ENCODE results near the gene SLC1A2.

SLC1A2 gene

GRCh38 chr11:35375332-35376117 is 43.8 kb downstream of the SLC1A2 start:
- no peak for ATAC-seq
- H3K36me3 Mint-ChIP-seq (ENCODE audit: low read depth): no peaks in the 10 kb centered on the region

DNA sequence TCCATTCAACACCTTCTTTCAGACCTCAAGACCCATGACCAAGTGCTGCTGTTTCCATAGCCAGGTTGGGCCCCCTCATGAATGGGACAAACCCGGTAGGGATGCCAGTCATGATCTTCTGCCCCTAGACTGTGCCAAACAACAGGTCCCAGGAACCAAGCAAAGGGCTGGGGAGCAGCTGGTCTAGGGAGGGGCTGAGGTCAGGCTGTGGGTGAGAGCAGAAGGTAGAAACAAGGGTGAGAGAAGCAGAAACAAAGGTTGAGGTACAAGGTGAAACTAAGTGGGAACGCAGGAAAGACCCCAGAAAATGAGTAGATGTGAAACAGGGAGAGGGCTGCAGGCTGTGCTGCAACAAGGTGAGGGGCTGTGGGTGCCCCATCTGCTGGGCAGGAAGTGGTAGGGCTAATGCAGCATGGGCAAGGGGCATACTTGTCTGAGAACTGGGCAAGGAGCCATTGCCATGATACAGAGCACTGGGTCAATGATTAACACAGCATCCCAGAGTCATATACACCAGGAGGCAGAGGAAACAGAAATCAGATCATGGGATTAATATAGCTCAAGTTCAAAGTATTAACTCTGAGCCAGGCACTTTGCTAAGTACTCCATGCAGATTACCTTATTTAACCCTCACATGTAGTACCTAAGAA is 45.9 kb downstream of the SLC1A2 start:
- H3K27ac Mint-ChIP-seq: no peak overlapping the region

More at GRCh38 chr11:35375332-35376117, 43.8 kb downstream of the SLC1A2 start:
- Mint-ChIP-seq H3K27me3 (peaks cover 2% of the 10 kb centered on the region), H3K4me3 (no peak overlapping the region), H3K27ac (no peak overlapping the region), H3K4me1 (peaks cover 3% of the 10 kb centered on the region), H3K9me3 (no peaks in the 10 kb centered on the region)
- no peak for DNase-seq

GRCh38 chr11:35372565-35373283 is 46.6 kb downstream of the SLC1A2 start:
- DNase-seq (no peak), ATAC-seq (no peak)
- Mint-ChIP-seq H3K27ac (no peak overlapping the region), H3K4me1 (peaks cover 3% of the 10 kb centered on the region), H3K9me3 (no peaks in the 10 kb centered on the region), H3K36me3 (ENCODE audit: low read depth) (no peaks in the 10 kb centered on the region), H3K4me3 (no peak overlapping the region), H3K27me3 (peaks cover 2% of the 10 kb centered on the region)

More for the DNA sequence above, 45.9 kb downstream of the SLC1A2 start:
- no peaks in the 10 kb centered on the region for H3K9me3 Mint-ChIP-seq
- ATAC-seq (no peak), DNase-seq (no peak)
- no peaks in the 10 kb centered on the region for H3K36me3 Mint-ChIP-seq (ENCODE audit: low read depth)
- peaks cover 2% of the 10 kb centered on the region for H3K27me3 Mint-ChIP-seq
- no peak overlapping the region for H3K4me3 Mint-ChIP-seq
- H3K4me1 Mint-ChIP-seq: peaks cover 3% of the 10 kb centered on the region

DNA sequence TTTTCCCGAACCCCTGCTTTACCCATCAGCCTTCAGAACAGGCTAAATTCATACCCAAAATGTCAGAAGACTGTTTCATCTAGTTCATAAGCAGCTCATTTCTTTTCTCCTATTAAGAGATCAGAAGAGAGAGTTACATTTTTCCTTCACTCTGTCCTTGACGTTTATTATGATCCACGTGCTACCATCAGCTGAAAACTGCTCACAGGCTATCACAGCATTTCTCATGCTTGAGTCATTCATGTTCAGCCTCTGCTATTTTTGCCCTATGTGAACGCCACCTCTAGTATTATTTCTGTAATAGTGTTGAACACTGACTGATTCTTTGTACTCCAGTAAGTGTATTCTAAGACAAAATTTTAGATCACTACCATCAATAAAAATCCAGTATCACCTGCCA is 51.9 kb downstream of the SLC1A2 start:
- no peaks in the 10 kb centered on the region for H3K9me3 Mint-ChIP-seq
- ATAC-seq: no peak
- no peak overlapping the region for H3K27ac Mint-ChIP-seq
- H3K36me3 Mint-ChIP-seq (ENCODE audit: low read depth): no peaks in the 10 kb centered on the region
- no peak overlapping the region for H3K4me3 Mint-ChIP-seq
- no peak for DNase-seq
- H3K27me3 Mint-ChIP-seq: peaks cover 6% of the 10 kb centered on the region
- H3K4me1 Mint-ChIP-seq: peaks cover 6% of the 10 kb centered on the region

DNA sequence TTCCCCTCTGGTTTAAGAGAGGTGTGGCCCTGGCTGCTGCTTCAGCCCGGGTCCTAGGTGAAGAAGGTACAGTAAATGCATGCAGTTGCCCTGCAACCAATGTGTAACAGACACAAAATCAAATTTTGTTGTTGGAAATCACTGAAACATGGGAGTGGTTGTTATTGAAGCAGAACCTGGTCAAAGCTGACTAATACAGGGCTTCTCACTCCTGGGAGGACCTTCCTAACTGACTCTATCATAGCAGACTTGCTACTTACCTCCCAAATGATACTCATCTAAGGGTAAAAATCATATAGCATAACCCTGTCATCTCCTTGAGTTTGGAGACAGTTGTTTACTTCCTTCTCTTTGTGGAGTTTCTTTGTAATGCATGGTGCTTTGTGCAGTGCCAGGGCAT is 52.6 kb downstream of the SLC1A2 start:
- Mint-ChIP-seq H3K4me1 (peaks cover 6% of the 10 kb centered on the region), H3K36me3 (ENCODE audit: low read depth) (no peaks in the 10 kb centered on the region), H3K4me3 (no peak overlapping the region), H3K27me3 (peaks cover 6% of the 10 kb centered on the region), H3K9me3 (no peaks in the 10 kb centered on the region), H3K27ac (no peak overlapping the region)
- DNase-seq (no peak), ATAC-seq (no peak)

DNA sequence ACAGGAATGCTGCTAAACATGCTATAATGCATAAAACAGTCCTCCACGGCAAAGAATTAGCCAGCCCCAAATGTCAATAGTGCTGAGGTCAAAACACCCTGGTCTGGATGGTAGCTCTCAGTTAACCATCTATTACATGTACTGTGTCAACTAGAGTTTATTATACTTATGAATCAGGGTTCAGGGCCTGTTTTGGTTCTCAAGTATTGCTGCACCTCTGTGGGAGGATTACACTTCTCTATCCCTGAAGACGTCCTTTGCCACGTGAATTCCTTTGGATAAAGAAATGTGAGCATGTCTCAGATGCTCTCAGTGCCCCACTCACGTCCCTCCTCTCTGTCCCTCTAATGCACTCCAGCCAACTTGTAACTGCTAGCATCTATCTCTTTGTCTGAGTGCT is 53.4 kb downstream of the SLC1A2 start:
- H3K36me3 Mint-ChIP-seq (ENCODE audit: low read depth): no peaks in the 10 kb centered on the region
- H3K4me1 Mint-ChIP-seq: peaks cover 6% of the 10 kb centered on the region
- peaks cover 6% of the 10 kb centered on the region for H3K27me3 Mint-ChIP-seq
- H3K27ac Mint-ChIP-seq: no peak overlapping the region
- DNase-seq (no peak), ATAC-seq (no peak)
- no peak overlapping the region for H3K4me3 Mint-ChIP-seq
- H3K9me3 Mint-ChIP-seq: no peaks in the 10 kb centered on the region

GRCh38 chr11:35365395-35365794 is 54.0 kb downstream of the SLC1A2 start:
- no peak for ATAC-seq
- Mint-ChIP-seq H3K9me3 (no peaks in the 10 kb centered on the region), H3K4me1 (peaks cover 6% of the 10 kb centered on the region)

DNA sequence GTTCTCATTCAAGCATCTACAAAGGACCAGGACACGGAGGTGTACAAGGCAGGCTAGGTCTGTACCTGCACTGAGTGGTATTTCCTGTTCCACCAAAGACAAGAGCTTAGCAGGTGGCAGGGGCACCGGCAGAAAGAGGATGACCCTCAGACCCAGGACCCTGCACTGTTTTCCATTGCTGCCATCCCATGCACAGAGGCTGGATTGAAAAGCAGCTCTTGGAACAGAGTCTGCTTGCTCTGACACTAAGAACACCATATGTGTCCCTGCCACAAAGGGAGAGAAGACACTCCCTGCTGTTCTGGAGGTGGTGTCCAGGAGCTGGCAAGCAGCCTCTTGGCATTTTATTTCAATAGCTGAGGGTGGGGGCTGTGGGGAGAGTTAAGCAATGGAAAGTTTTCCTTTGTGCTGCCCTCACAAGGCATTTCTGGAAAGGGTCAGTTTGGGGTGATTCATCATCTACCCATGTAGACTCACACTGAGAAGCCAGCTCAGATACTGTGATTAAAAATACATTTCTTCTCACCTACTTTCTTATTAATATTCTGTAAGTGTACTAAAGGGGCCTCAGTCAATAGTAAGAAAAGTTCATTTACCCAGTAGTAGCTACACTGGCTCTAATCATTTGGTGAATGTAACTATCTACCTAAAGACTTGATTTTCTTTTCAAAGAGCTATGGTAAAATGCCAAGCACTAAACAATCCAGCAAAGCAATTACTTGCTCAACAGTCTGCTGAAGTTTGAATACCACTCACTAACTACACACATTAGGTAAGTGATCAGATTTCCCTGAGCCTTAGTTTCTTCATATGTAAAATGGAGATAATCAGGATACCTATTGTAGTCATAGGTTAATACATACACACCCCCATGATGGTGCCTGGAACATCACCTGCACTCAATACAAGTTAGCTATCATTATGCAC is 55.2 kb downstream of the SLC1A2 start:
- Mint-ChIP-seq H3K4me3 (no peak overlapping the region), H3K36me3 (ENCODE audit: low read depth) (no peaks in the 10 kb centered on the region), H3K27ac (no peak overlapping the region), H3K27me3 (peaks cover 6% of the 10 kb centered on the region), H3K9me3 (no peaks in the 10 kb centered on the region), H3K4me1 (peaks cover 6% of the 10 kb centered on the region)
- ATAC-seq: peak; percentile 33
- no peak for DNase-seq

More at GRCh38 chr11:35365395-35365794, 54.0 kb downstream of the SLC1A2 start:
- no peak overlapping the region for H3K27ac Mint-ChIP-seq
- H3K36me3 Mint-ChIP-seq (ENCODE audit: low read depth): no peaks in the 10 kb centered on the region
- H3K4me3 Mint-ChIP-seq: no peak overlapping the region
- H3K27me3 Mint-ChIP-seq: peaks cover 6% of the 10 kb centered on the region
- DNase-seq: no peak

GRCh38 chr11:35363246-35363801 is 56.0 kb downstream of the SLC1A2 start:
- H3K9me3 Mint-ChIP-seq: no peaks in the 10 kb centered on the region
- DNase-seq (no peak), ATAC-seq (no peak)
- H3K4me3 Mint-ChIP-seq: no peak overlapping the region
- peaks cover 6% of the 10 kb centered on the region for H3K27me3 Mint-ChIP-seq
- H3K4me1 Mint-ChIP-seq: peaks cover 10% of the 10 kb centered on the region
- no peak overlapping the region for H3K27ac Mint-ChIP-seq
- H3K36me3 Mint-ChIP-seq (ENCODE audit: low read depth): no peaks in the 10 kb centered on the region

DNA sequence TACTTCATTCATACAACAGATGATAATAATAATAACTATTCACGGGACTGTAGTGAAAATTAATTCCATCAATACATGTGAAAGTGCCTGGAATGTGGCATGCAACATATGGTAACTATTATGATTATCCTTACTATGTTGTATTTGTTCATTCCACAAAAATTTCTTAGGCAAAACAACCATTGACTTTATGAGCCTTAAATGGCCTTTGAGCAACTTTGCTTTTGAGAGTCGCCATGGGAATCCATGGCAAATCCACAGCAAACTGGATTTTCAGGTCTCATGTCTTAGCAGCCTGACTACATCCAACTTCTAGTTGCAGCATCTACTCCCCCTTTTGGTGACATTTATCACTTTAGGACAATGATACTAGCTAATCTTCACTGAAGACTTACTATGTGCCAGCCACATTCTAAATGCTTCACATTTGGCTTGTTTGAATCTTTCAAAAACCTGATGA is 56.8 kb downstream of the SLC1A2 start:
- DNase-seq (no peak), ATAC-seq (no peak)
- H3K4me3 Mint-ChIP-seq: no peak overlapping the region
- H3K27ac Mint-ChIP-seq: no peak overlapping the region
- H3K9me3 Mint-ChIP-seq: no peaks in the 10 kb centered on the region
- H3K4me1 Mint-ChIP-seq: peaks cover 10% of the 10 kb centered on the region
- no peaks in the 10 kb centered on the region for H3K36me3 Mint-ChIP-seq (ENCODE audit: low read depth)
- peaks cover 6% of the 10 kb centered on the region for H3K27me3 Mint-ChIP-seq

DNA sequence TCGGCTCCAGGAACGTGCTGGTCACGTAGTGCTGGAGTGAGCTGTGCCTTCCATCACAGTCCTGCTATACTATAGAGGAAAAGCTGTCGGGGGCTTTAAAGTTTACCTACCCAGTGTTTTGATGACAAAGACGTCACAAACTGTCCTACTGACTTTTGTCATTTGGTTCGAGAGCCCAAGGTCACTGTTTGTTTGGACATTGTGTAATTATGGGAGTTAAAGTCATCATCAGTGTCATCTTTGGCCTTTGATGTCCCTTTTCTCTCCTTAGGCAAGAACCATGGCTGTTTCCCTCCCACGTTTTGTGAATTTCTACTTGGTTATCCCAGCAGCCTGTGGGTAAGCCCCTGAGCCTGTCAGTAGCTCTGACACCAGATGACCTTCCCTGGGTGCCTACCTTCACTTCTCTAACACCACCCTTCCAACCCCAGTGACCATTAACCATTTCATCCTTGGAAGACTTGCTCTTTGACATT is 59.3 kb downstream of the SLC1A2 start:
- Mint-ChIP-seq H3K4me1 (peaks cover 10% of the 10 kb centered on the region), H3K36me3 (ENCODE audit: low read depth) (no peaks in the 10 kb centered on the region), H3K4me3 (no peak overlapping the region), H3K27me3 (peaks cover 6% of the 10 kb centered on the region), H3K9me3 (no peaks in the 10 kb centered on the region), H3K27ac (no peak overlapping the region)
- DNase-seq (no peak), ATAC-seq (no peak)

DNA sequence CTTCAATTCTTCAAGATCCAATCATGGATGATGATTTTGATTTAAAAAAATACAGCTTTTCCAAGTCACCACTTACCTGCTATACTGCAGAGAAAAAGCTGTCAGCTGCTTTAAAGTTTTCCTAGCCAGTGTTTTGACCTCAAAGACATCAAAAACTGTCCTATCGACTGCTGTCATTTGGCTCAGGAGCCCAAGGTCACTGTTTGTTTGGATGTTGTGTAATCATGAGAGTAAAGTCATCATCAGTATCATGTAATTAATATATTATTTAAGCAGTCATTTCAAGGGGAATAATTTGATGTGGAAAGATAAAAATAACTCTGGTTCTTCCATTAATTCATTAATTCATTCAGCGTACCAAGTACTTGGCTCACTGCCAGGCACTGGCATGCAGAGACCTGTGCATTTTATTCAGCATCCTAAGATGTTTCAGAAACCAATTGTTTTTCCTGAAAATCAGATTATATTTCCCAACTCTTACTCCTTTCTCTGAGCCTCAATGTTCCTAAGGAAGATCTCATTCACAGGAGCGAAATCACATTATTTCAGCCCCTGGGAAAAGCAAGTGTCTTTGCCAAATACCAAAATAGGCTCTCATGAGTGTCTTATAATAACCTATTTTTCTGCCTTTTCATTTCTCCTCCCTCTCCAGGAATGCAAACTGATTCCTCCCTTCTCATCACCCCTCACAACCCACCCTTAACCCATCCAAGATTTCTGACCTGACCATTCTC is 59.9 kb downstream of the SLC1A2 start:
- no peaks in the 10 kb centered on the region for H3K36me3 Mint-ChIP-seq (ENCODE audit: low read depth)
- H3K4me1 Mint-ChIP-seq: peaks cover 10% of the 10 kb centered on the region
- H3K9me3 Mint-ChIP-seq: no peaks in the 10 kb centered on the region
- ATAC-seq (no peak), DNase-seq (no peak)
- no peak overlapping the region for H3K4me3 Mint-ChIP-seq
- H3K27me3 Mint-ChIP-seq: peaks cover 6% of the 10 kb centered on the region
- no peak overlapping the region for H3K27ac Mint-ChIP-seq

DNA sequence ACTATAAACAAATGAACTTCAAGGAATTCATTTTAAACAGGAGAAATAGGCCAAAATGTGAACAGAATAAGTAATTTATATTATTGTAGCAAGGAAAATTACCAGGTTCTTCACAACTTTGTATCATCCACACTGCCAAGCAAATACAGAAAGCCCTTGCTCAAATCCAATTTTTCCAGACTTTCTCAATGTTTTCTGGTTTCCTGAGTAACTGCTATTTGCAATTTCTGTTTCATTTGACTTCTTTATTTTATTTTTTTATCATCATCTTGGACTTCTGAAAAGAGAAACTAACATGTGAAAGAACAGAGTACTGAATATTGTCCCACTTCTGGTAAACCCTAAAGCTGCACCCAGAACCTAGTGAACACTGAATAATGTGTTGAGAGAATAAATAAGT is 61.0 kb downstream of the SLC1A2 start:
- no peak overlapping the region for H3K4me3 Mint-ChIP-seq
- H3K36me3 Mint-ChIP-seq (ENCODE audit: low read depth): no peaks in the 10 kb centered on the region
- peaks cover 4% of the 10 kb centered on the region for H3K27me3 Mint-ChIP-seq
- no peaks in the 10 kb centered on the region for H3K9me3 Mint-ChIP-seq
- DNase-seq (no peak), ATAC-seq (no peak)
- H3K4me1 Mint-ChIP-seq: peaks cover 4% of the 10 kb centered on the region
- no peak overlapping the region for H3K27ac Mint-ChIP-seq

Data from activated naive CD8-positive, alpha-beta T cell treated with anti-CD3 and anti-CD28 coated beads, Interleukin-2, amount 50 U/mL, for 24 hours (primary cell).